Measurements from ENCODE around the gene USP34. TPM values are rescaled to one million over a fixed set of nuclear protein-coding genes. Genes with fewer than 3 reads are reported as not detected.

Gene USP34
- total and polyA plus RNA-seq, 2 experiments from 2014 or later = 81.8 to 157 TPM

DNA sequence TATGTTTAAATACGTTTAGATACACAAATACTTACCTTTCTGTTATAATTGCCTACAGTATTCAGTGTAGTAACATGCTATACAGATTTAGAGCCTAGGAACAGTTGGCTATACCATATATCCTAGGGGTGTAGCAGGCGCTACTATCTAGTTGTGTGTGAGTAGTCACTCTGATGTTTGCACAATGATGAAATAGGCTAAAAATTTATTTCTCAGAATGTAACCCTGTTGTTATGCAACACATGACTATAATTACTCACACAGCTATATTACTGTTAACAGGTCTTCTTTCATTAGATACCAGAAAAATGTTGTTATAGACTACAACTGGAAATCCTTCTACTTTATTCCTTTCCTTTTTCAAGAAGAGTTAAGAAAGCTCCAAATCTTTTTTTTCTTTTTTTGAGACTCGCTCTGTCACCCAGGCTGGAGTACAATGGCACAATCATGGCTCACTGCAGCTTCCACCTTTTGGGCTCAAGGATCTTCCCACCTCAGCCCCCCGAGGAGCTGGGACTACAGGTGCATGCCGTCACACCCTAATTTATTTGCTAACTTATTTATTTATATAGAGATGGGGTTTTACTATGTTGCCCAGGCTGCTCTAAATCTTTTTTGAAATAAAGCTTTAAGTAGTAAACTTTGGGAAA, 260.4 kb downstream of the USP34 start:
- Histone ChIP-seq H2AFZ (no peak overlapping the region), H3K36me3 (ENCODE audit: insufficient read depth) (peaks cover 11% of the 10 kb centered on the region), H3K27ac (ENCODE audit: low read depth) (no peak overlapping the region; the same call in 1 of the 2 replicates), H3K4me1 (ENCODE audit: insufficient read depth) (no peaks in the 10 kb centered on the region), H3K4me3 (no peak overlapping the region), H3K4me2 (no peak overlapping the region), H3K9me2 (ENCODE audit: insufficient read depth) (no peaks in the 10 kb centered on the region), H4K20me1 (replicated peaks; ENCODE audit: insufficient read depth) (no peaks in the 10 kb centered on the region), H3F3A (replicated peaks; ENCODE audit: low read depth) (no peaks in the 10 kb centered on the region), H3K79me2 (replicated peaks; ENCODE audit: insufficient read depth) (no peaks in the 10 kb centered on the region), H3K27me3 (ENCODE audit: insufficient read depth) (no peaks in the 10 kb centered on the region)
- DNase-seq (ENCODE audit: low spot score) (no peak), ATAC-seq (no peak)
- Mint-ChIP-seq H3K9me3 (no peaks in the 10 kb centered on the region), H3K36me3 (ENCODE audit: low read depth) (peaks cover 33% of the 10 kb centered on the region), H3K27ac (no peak overlapping the region), H3K4me1 (no peaks in the 10 kb centered on the region), H3K4me3 (no peak overlapping the region), H3K27me3 (ENCODE audit: insufficient read depth, low read depth, poor library complexity) (peaks cover 1% of the 10 kb centered on the region)
- no peak for TF ChIP-seq POLR2AphosphoS5 (IDR thresholded peaks at IDR 0.05; ENCODE audit: low read depth)
- TF ChIP-seq, protein P1, sequence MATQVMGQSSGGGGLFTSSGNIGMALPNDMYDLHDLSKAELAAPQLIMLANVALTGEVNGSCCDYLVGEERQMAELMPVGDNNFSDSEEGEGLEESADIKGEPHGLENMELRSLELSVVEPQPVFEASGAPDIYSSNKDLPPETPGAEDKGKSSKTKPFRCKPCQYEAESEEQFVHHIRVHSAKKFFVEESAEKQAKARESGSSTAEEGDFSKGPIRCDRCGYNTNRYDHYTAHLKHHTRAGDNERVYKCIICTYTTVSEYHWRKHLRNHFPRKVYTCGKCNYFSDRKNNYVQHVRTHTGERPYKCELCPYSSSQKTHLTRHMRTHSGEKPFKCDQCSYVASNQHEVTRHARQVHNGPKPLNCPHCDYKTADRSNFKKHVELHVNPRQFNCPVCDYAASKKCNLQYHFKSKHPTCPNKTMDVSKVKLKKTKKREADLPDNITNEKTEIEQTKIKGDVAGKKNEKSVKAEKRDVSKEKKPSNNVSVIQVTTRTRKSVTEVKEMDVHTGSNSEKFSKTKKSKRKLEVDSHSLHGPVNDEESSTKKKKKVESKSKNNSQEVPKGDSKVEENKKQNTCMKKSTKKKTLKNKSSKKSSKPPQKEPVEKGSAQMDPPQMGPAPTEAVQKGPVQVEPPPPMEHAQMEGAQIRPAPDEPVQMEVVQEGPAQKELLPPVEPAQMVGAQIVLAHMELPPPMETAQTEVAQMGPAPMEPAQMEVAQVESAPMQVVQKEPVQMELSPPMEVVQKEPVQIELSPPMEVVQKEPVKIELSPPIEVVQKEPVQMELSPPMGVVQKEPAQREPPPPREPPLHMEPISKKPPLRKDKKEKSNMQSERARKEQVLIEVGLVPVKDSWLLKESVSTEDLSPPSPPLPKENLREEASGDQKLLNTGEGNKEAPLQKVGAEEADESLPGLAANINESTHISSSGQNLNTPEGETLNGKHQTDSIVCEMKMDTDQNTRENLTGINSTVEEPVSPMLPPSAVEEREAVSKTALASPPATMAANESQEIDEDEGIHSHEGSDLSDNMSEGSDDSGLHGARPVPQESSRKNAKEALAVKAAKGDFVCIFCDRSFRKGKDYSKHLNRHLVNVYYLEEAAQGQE (IDR thresholded peaks at IDR 0.05; ENCODE audit: unreplicated experiment) = no peak
- TF ChIP-seq, protein P2, sequence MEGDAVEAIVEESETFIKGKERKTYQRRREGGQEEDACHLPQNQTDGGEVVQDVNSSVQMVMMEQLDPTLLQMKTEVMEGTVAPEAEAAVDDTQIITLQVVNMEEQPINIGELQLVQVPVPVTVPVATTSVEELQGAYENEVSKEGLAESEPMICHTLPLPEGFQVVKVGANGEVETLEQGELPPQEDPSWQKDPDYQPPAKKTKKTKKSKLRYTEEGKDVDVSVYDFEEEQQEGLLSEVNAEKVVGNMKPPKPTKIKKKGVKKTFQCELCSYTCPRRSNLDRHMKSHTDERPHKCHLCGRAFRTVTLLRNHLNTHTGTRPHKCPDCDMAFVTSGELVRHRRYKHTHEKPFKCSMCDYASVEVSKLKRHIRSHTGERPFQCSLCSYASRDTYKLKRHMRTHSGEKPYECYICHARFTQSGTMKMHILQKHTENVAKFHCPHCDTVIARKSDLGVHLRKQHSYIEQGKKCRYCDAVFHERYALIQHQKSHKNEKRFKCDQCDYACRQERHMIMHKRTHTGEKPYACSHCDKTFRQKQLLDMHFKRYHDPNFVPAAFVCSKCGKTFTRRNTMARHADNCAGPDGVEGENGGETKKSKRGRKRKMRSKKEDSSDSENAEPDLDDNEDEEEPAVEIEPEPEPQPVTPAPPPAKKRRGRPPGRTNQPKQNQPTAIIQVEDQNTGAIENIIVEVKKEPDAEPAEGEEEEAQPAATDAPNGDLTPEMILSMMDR (conservative IDR thresholded peaks at IDR 0.05; ENCODE audit: low read depth in 2 of 2) = no peak
- no peak for TF ChIP-seq ZNF114 (CRISPR knock-in tag; IDR thresholded peaks at IDR 0.05)
- TF ChIP-seq, protein P3, sequence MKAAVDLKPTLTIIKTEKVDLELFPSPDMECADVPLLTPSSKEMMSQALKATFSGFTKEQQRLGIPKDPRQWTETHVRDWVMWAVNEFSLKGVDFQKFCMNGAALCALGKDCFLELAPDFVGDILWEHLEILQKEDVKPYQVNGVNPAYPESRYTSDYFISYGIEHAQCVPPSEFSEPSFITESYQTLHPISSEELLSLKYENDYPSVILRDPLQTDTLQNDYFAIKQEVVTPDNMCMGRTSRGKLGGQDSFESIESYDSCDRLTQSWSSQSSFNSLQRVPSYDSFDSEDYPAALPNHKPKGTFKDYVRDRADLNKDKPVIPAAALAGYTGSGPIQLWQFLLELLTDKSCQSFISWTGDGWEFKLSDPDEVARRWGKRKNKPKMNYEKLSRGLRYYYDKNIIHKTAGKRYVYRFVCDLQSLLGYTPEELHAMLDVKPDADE (IDR thresholded peaks at IDR 0.05) = no peak
- TF ChIP-seq, protein P4, sequence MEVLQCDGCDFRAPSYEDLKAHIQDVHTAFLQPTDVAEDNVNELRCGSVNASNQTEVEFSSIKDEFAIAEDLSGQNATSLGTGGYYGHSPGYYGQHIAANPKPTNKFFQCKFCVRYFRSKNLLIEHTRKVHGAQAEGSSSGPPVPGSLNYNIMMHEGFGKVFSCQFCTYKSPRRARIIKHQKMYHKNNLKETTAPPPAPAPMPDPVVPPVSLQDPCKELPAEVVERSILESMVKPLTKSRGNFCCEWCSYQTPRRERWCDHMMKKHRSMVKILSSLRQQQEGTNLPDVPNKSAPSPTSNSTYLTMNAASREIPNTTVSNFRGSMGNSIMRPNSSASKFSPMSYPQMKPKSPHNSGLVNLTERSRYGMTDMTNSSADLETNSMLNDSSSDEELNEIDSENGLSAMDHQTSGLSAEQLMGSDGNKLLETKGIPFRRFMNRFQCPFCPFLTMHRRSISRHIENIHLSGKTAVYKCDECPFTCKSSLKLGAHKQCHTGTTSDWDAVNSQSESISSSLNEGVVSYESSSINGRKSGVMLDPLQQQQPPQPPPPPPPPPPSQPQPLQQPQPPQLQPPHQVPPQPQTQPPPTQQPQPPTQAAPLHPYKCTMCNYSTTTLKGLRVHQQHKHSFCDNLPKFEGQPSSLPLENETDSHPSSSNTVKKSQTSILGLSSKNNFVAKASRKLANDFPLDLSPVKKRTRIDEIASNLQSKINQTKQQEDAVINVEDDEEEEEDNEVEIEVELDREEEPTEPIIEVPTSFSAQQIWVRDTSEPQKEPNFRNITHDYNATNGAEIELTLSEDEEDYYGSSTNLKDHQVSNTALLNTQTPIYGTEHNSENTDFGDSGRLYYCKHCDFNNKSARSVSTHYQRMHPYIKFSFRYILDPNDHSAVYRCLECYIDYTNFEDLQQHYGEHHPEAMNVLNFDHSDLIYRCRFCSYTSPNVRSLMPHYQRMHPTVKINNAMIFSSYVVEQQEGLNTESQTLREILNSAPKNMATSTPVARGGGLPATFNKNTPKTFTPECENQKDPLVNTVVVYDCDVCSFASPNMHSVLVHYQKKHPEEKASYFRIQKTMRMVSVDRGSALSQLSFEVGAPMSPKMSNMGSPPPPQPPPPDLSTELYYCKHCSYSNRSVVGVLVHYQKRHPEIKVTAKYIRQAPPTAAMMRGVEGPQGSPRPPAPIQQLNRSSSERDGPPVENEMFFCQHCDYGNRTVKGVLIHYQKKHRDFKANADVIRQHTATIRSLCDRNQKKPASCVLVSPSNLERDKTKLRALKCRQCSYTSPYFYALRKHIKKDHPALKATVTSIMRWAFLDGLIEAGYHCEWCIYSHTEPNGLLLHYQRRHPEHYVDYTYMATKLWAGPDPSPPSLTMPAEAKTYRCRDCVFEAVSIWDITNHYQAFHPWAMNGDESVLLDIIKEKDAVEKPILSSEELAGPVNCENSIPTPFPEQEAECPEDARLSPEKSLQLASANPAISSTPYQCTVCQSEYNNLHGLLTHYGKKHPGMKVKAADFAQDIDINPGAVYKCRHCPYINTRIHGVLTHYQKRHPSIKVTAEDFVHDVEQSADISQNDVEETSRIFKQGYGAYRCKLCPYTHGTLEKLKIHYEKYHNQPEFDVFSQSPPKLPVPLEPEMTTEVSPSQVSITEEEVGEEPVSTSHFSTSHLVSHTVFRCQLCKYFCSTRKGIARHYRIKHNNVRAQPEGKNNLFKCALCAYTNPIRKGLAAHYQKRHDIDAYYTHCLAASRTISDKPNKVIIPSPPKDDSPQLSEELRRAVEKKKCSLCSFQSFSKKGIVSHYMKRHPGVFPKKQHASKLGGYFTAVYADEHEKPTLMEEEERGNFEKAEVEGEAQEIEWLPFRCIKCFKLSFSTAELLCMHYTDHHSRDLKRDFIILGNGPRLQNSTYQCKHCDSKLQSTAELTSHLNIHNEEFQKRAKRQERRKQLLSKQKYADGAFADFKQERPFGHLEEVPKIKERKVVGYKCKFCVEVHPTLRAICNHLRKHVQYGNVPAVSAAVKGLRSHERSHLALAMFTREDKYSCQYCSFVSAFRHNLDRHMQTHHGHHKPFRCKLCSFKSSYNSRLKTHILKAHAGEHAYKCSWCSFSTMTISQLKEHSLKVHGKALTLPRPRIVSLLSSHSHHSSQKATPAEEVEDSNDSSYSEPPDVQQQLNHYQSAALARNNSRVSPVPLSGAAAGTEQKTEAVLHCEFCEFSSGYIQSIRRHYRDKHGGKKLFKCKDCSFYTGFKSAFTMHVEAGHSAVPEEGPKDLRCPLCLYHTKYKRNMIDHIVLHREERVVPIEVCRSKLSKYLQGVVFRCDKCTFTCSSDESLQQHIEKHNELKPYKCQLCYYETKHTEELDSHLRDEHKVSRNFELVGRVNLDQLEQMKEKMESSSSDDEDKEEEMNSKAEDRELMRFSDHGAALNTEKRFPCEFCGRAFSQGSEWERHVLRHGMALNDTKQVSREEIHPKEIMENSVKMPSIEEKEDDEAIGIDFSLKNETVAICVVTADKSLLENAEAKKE (CRISPR knock-in tag; IDR thresholded peaks at IDR 0.05) = no peak
- no peak for TF ChIP-seq NANOG (IDR thresholded peaks at IDR 0.05; ENCODE audit: borderline replicate concordance)
- TF ChIP-seq EZH2 (IDR thresholded peaks at IDR 0.05; ENCODE audit: low read depth, unreplicated experiment) = no peak
- TF ChIP-seq JUNB (IDR thresholded peaks at IDR 0.05; ENCODE audit: unreplicated experiment) = no peak
- no peak for TF ChIP-seq EZH2phosphoT487 (IDR thresholded peaks at IDR 0.05; ENCODE audit: unreplicated experiment)
- no peak for TF ChIP-seq ZNF331 (CRISPR knock-in tag; IDR thresholded peaks at IDR 0.05; ENCODE audit: low read depth)
- TF ChIP-seq STAT1 (IDR thresholded peaks at IDR 0.05; ENCODE audit: unreplicated experiment) = no peak
- TF ChIP-seq CREB1 (CRISPR knock-in tag; IDR thresholded peaks at IDR 0.05; ENCODE audit: low read depth) = no peak
